GM12878 (cell line): ENCODE measurements around the gene KLF6. TPM values are rescaled to one million over a fixed set of nuclear protein-coding genes. Genes with fewer than 3 reads are reported as not detected.
A peak's percentile ranks its signal among the peaks of the same experiment; 100 is the strongest.

Experiments used
- ATAC-seq: fragments of 200-7000 bp; cut with Tn5 transposase; 3 replicates; pipeline ENCODE4 v1.9.1; 2020; ENCODE audit warnings: mild to moderate bottlenecking, moderate library complexity
- BruUV-seq: library from RNA; stranded (reverse); fragments of 400-500 nt; replicated peaks from 2 replicates; lab custom pipeline; 2021; lab: Mats Ljungman, UMichigan
- CTCF ChIA-PET: fragments of 300-600 bp; sonication (Branson Sonifier 250); formaldehyde crosslinking; extraction: SDS; loops from one replicate; lab custom pipeline; 2021; ENCODE audit warnings: inconsistent platforms; lab: Yijun Ruan, JAX
- POLR2A ChIA-PET: fragments of 350-600 bp; formaldehyde crosslinking; extraction: SDS; loops from one replicate; lab custom pipeline; 2021; ENCODE audit warnings: inconsistent platforms; lab: Charles Lee
- RAD21 ChIA-PET: fragments of 300-600 bp; sonication (Branson Sonifier 250); formaldehyde crosslinking; loops from one replicate; lab custom pipeline; 2023; ENCODE audit warnings: antibody characterized with exemption; ENCODE audit not compliant: unreplicated experiment; lab: Charles Lee
- SMC1A ChIA-PET: fragments of 300-600 bp; sonication (Branson Sonifier 250); formaldehyde crosslinking; loops from one replicate; lab custom pipeline; 2023; ENCODE audit not compliant: unreplicated experiment, uncharacterized antibody; lab: Charles Lee
- DNase-seq: peaks from one replicate; pipeline ENCODE4 v3.0.0-alpha.2; 2011; ENCODE audit warnings: low read depth, low spot score
- FAIRE-seq: peaks from 3 replicates; lab custom pipeline; 2011; peaks lifted over from hg19 to GRCh38; lab: Jason Lieb, UNC
- H2AFZ ChIP-seq: 2 replicates; pipeline ENCODE4 v1.6.0; 2011; ENCODE audit warnings: low read depth, low read length, control low read depth; ENCODE audit not compliant: control insufficient read depth
- H3K27ac ChIP-seq: 2 replicates; pipeline ENCODE4 v1.5.1; 2011; ENCODE audit warnings: control low read depth; ENCODE audit not compliant: control insufficient read depth, insufficient read depth
- H3K27me3 ChIP-seq, 2 experiments: replicated peaks in 1 of 2; 2 replicates each; pipeline versions ENCODE4 v1.6.0 to v1.6.1; 2011; ENCODE audit warnings: low read length in 1 of 2; ENCODE audit not compliant: control insufficient read depth in 2 of 2, insufficient read depth in 2 of 2
- H3K36me3 ChIP-seq, 2 experiments: 2 replicates each; pipeline ENCODE4 v1.5.1; 2011; ENCODE audit warnings: low read length in 1 of 2; ENCODE audit not compliant: control insufficient read depth in 2 of 2, insufficient read depth in 2 of 2
- H3K4me1 ChIP-seq: 2 replicates; pipeline ENCODE4 v1.6.1; 2011; ENCODE audit warnings: mild to moderate bottlenecking, low read length, moderate library complexity, mixed read lengths; ENCODE audit not compliant: control insufficient read depth, insufficient read depth
- H3K4me2 ChIP-seq: 2 replicates; pipeline ENCODE4 v1.6.0; 2011; ENCODE audit warnings: control low read depth; ENCODE audit not compliant: control insufficient read depth, insufficient read depth
- H3K4me3 ChIP-seq: fragments of 200-600 bp; sonication (generic); 2 replicates; pipeline ENCODE4 v1.5.1; 2016
- H3K79me2 ChIP-seq: 2 replicates; pipeline ENCODE4 v1.6.0; 2011; ENCODE audit warnings: low read length; ENCODE audit not compliant: control insufficient read depth, insufficient read depth
- H3K9ac ChIP-seq: 2 replicates; pipeline ENCODE4 v1.8.0; 2011; ENCODE audit warnings: low read length, control low read depth, mixed read lengths; ENCODE audit not compliant: control insufficient read depth, insufficient read depth
- H3K9me3 ChIP-seq: replicated peaks from 3 replicates; pipeline ENCODE4 v1.5.1; 2011; ENCODE audit warnings: mild to moderate bottlenecking, low read length; ENCODE audit not compliant: control insufficient read depth, insufficient read depth
- H4K20me1 ChIP-seq: 2 replicates; pipeline ENCODE4 v1.6.0; 2011; ENCODE audit not compliant: control insufficient read depth, insufficient read depth
- BHLHE40 ChIP-seq, 2 experiments: fragments of 450-650 bp in 1 of 2; IDR thresholded peaks; 2 replicates each; pipeline ENCODE4 v1.6.1; 2011 to 2017; ENCODE audit warnings: low read depth in 2 of 2, borderline replicate concordance in 1 of 2, improper control_type of control experiment in 1 of 2, low read length in 1 of 2, mild to moderate bottlenecking in 1 of 2
- STAT3 ChIP-seq: IDR thresholded peaks from 2 replicates; pipeline ENCODE4 v1.6.1; 2011; ENCODE audit warnings: low read depth, low read length, improper control_type of control experiment
- WGBS: methylation state at CpG from one replicate; pipeline ENCODE4 v1.1.6; 2016; ENCODE audit warnings: low lambda C conversion rate; ENCODE audit not compliant: insufficient replicate concordance, insufficient coverage; ENCODE audit errors: missing lambda C conversion rate; 5-methylcytosine and 5-hydroxymethylcytosine counted together
- in situ Hi-C: fragments of 300-500 bp; cut with MboI; formaldehyde crosslinking; loops from 9 replicates; pipeline ENCODE4 v1.14.3; 2018; ENCODE audit warnings: mixed read lengths
- intact Hi-C: fragments of 100-400 bp; cut with micrococcal nuclease; formaldehyde crosslinking; loops from one replicate; pipeline ENCODE4 v1.14.2; 2022; ENCODE audit not compliant: unreplicated experiment
- polyA plus RNA-seq, 11 experiments: library from polyadenylated mRNA; depleted of rRNA in 4 of 11; unstranded in 6 of 11; stranded (reverse) in 5 of 11; fragments of >200 nt; fragmentation: Nextera tagmentation in 4 of 11; fragmentation: Illumina TruSeq in 1 of 11; extraction: Ambion mirVana in 4 of 11; extraction: Trizol in 1 of 11; gene quantifications; 1 replicate in 1 of 11; 2 replicates in 10 of 11; pipeline versions ENCODE4 v1.2.1 to v1.2.3, GENCODE V29; 2011 to 2016; ENCODE audit warnings: inconsistent platforms in 2 of 11, missing spikeins in 2 of 11, low read depth in 1 of 11
- total RNA-seq, 4 experiments: library from RNA; depleted of rRNA in 3 of 4; stranded (reverse); fragments of >200 nt in 3 of 4; fragmentation: Illumina TruSeq in 1 of 4; extraction: Trizol in 1 of 4; gene quantifications; 2 replicates each; pipeline versions ENCODE4 v1.2.1 to v1.2.3, GENCODE V29; 2013 to 2021
- TF ChIP-seq, protein P1 (sequence below): fragments of 450-650 bp; IDR thresholded peaks from 2 replicates; pipeline ENCODE4 v1.6.1; 2017; ENCODE audit warnings: mild to moderate bottlenecking, low read depth, inconsistent platforms; ENCODE audit not compliant: poor library complexity, severe bottlenecking
- TF ChIP-seq, protein P2 (sequence below): fragments of 450-650 bp; formaldehyde crosslinking; IDR thresholded peaks from 2 replicates; pipeline ENCODE4 v1.4.0; 2020; ENCODE audit warnings: mild to moderate bottlenecking, moderate library complexity

Gene KLF6
- total and polyA plus RNA-seq, 10 of the 15 experiments (the other 5 are each of a cell fraction or from before 2014, with no cell fraction given), result 7.4 to 54.1 (median 23.5) TPM

DNA sequence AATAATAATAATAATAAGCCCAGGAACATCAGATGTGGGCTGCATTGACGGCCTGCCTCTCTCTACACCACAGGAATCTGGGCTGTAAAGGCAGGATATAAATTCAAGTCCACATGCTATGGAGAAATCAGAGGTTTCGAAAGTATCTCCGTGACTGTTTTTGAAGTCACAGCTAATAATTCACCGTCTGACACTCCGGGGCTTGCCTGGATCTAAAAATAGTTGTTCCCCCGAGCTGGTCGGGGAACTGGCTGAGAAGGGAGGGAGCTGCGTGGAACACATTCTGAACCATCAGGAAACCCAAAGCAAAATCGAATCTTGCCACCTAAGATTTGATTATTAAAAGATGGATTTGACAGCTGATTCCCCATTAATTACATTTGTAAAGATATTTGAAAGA, 35.4 kb downstream of the KLF6 start (continued):
- TF ChIP-seq, protein P1, sequence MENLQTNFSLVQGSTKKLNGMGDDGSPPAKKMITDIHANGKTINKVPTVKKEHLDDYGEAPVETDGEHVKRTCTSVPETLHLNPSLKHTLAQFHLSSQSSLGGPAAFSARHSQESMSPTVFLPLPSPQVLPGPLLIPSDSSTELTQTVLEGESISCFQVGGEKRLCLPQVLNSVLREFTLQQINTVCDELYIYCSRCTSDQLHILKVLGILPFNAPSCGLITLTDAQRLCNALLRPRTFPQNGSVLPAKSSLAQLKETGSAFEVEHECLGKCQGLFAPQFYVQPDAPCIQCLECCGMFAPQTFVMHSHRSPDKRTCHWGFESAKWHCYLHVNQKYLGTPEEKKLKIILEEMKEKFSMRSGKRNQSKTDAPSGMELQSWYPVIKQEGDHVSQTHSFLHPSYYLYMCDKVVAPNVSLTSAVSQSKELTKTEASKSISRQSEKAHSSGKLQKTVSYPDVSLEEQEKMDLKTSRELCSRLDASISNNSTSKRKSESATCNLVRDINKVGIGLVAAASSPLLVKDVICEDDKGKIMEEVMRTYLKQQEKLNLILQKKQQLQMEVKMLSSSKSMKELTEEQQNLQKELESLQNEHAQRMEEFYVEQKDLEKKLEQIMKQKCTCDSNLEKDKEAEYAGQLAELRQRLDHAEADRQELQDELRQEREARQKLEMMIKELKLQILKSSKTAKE, result peak; percentile 38

DNA sequence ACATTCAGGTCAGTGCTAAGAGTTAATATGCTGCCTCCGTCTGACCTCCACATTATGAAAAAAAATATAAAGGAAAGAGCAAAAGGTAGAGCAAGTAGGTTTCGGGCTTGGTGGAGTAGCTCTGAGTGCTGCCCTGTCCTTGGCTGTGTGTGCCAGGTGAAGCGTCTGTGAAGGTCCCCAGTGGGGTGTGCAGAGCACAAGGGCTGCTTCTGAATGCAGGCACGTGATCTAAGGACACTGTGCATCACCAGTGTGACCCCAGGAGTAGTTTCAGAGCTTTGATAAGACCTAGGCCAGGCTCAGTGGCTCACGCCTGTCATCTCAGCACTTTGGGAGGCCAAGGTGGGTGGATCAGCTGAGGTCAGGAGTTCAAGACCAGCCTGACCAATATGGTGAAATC, 36.0 kb downstream of the KLF6 start:
- FAIRE-seq (no peak), DNase-seq (no peak), ATAC-seq (peak; percentile 20; the same call in 2 of the 3 replicates)
- Histone ChIP-seq H3K27me3 (no peaks in the 10 kb centered on the region), H3K27ac (no peak overlapping the region), H3K36me3 (no peaks in the 10 kb centered on the region), H3K9ac (no peak overlapping the region), H3K79me2 (no peaks in the 10 kb centered on the region), H2AFZ (no peak overlapping the region), H4K20me1 (no peaks in the 10 kb centered on the region), H3K4me1 (peaks cover 6% of the 10 kb centered on the region), H3K4me2 (no peak overlapping the region), H3K4me3 (no peak overlapping the region), H3K9me3 (no peaks in the 10 kb centered on the region)
- TF ChIP-seq STAT3 (no peak), BHLHE40 (IDR thresholded peaks at IDR 0.05; ENCODE audit: borderline replicate concordance in 1 of 2, low read depth in 2 of 2, low read length in 1 of 2) (0 out of 4 replicates have a peak, but pooled peaks of 1 of the 2 experiments have one; percentile 12)
- TF ChIP-seq, protein P2, sequence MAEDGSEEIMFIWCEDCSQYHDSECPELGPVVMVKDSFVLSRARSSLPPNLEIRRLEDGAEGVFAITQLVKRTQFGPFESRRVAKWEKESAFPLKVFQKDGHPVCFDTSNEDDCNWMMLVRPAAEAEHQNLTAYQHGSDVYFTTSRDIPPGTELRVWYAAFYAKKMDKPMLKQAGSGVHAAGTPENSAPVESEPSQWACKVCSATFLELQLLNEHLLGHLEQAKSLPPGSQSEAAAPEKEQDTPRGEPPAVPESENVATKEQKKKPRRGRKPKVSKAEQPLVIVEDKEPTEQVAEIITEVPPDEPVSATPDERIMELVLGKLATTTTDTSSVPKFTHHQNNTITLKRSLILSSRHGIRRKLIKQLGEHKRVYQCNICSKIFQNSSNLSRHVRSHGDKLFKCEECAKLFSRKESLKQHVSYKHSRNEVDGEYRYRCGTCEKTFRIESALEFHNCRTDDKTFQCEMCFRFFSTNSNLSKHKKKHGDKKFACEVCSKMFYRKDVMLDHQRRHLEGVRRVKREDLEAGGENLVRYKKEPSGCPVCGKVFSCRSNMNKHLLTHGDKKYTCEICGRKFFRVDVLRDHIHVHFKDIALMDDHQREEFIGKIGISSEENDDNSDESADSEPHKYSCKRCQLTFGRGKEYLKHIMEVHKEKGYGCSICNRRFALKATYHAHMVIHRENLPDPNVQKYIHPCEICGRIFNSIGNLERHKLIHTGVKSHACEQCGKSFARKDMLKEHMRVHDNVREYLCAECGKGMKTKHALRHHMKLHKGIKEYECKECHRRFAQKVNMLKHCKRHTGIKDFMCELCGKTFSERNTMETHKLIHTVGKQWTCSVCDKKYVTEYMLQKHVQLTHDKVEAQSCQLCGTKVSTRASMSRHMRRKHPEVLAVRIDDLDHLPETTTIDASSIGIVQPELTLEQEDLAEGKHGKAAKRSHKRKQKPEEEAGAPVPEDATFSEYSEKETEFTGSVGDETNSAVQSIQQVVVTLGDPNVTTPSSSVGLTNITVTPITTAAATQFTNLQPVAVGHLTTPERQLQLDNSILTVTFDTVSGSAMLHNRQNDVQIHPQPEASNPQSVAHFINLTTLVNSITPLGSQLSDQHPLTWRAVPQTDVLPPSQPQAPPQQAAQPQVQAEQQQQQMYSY (CRISPR knock-in tag), result no peak
- POLR2A ChIA-PET, result interaction anchor here (1.0 to 1.3 kb wide), 4 partner anchors 9 to 61 kb away, joined by 3 to 9 read pairs (median 4); no protein-coding TSS in a partner anchor
- 74% methylated on average over 5 of the region's 5 CpGs for WGBS
- RAD21 ChIA-PET, result interaction anchor here (0.9 to 2.8 kb wide), 9 partner anchors 8 to 126 kb away, joined by 4 to 12 read pairs (median 4); no protein-coding TSS in a partner anchor
- intact Hi-C loops, result no loop called here
- BruUV-seq, result no TSS peak
- CTCF ChIA-PET, result interaction anchor here (1.4 to 2.1 kb wide), 4 partner anchors 8 to 153 kb away, joined by 3 to 11 read pairs (median 4); no protein-coding TSS in a partner anchor
- SMC1A ChIA-PET, result interaction anchor here (0.7 to 1.7 kb wide), 7 partner anchors 12 to 267 kb away, joined by 3 to 6 read pairs (median 3); no protein-coding TSS in a partner anchor
- in situ Hi-C loops, result no loop called here
